Astrocyte (in vitro differentiated cells and primary cell): Measurements from ENCODE around the gene ADAMTS17.

Source experiments
- CTCF ChIP-seq: IDR thresholded peaks from 2 replicates; pipeline ENCODE4 v1.5.1; 2011; ENCODE audit warnings: low read depth, mild to moderate bottlenecking, inconsistent platforms, low read length, moderate library complexity; ENCODE audit not compliant: insufficient read depth
- EZH2 ChIP-seq: IDR thresholded peaks from 2 replicates; pipeline ENCODE4 v1.6.1; 2012; ENCODE audit warnings: mild to moderate bottlenecking, low read length, inconsistent platforms; ENCODE audit not compliant: insufficient read depth

- TF ChIP-seq EZH2 (no peak), CTCF (no peak)
These were observed 234.6 kb downstream of the ADAMTS17 start for GRCh38 chr15:100107151-100107550.
